HEK293 (cell line): Measurements from ENCODE around the gene ACOT12.

Experiments
- CTCF ChIP-seq: fragments of 450-650 bp; formaldehyde crosslinking; IDR thresholded peaks from 2 replicates; pipeline ENCODE4 v1.5.1; 2016; ENCODE audit warnings: missing biosample characterization, missing genetic modification characterization
- HOXA7 ChIP-seq: sonication (generic); formaldehyde crosslinking; IDR thresholded peaks from 2 replicates; pipeline ENCODE4 v1.8.1; 2022; ENCODE audit warnings: missing genetic modification reagents, borderline replicate concordance
- REST ChIP-seq: fragments of 450-650 bp; formaldehyde crosslinking; IDR thresholded peaks from 2 replicates; pipeline ENCODE4 v1.5.1; 2016; ENCODE audit warnings: missing biosample characterization, missing genetic modification characterization
- ZBTB1 ChIP-seq: fragments of 450-650 bp; formaldehyde crosslinking; IDR thresholded peaks from 2 replicates; pipeline ENCODE4 v1.5.1; 2016; ENCODE audit warnings: missing biosample characterization, missing genetic modification characterization
- ZNF223 ChIP-seq: fragments of 450-650 bp; formaldehyde crosslinking; IDR thresholded peaks from 2 replicates; pipeline ENCODE4 v1.5.1; 2016; ENCODE audit warnings: missing biosample characterization, missing genetic modification characterization
- ZNF274 ChIP-seq, 2 experiments: fragments of 200-500 bp in 1 of 2; fragments of 450-650 bp in 1 of 2; sonication (Bioruptor generic) in 1 of 2; formaldehyde crosslinking in 1 of 2; IDR thresholded peaks; 2 replicates each; pipeline versions ENCODE4 v1.5.1 to v1.6.1; 2014 to 2016; ENCODE audit warnings: borderline replicate concordance in 1 of 2, inconsistent platforms in 1 of 2, low read length in 1 of 2, missing biosample characterization in 1 of 2, missing genetic modification characterization in 1 of 2
- ZNF416 ChIP-seq: fragments of 450-650 bp; formaldehyde crosslinking; IDR thresholded peaks from 2 replicates; pipeline ENCODE4 v1.5.1; 2016; ENCODE audit warnings: missing biosample characterization, missing genetic modification characterization
- ZNF580 ChIP-seq: fragments of 450-650 bp; formaldehyde crosslinking; IDR thresholded peaks from 2 replicates; pipeline ENCODE4 v1.5.1; 2016; ENCODE audit warnings: missing biosample characterization, missing genetic modification characterization
- ZNF610 ChIP-seq: fragments of 450-650 bp; formaldehyde crosslinking; IDR thresholded peaks from 2 replicates; pipeline ENCODE4 v1.5.1; 2016; ENCODE audit warnings: missing biosample characterization, missing genetic modification characterization, borderline replicate concordance
- ZNF76 ChIP-seq: fragments of 450-650 bp; formaldehyde crosslinking; IDR thresholded peaks from 2 replicates; pipeline ENCODE4; 2016; ENCODE audit warnings: low read depth, missing biosample characterization, missing genetic modification characterization, borderline replicate concordance

GRCh38 chr5:81402192-81402930, 8.4 kb upstream of the ACOT12 start:
- no peak for TF ChIP-seq ZNF610 (tag by site-specific recombination)
- TF ChIP-seq CTCF (tag by site-specific recombination) = no peak
- no peak for TF ChIP-seq HOXA7 (CRISPR knock-in tag)
- no peak for TF ChIP-seq REST (tag by site-specific recombination)
- TF ChIP-seq ZNF223 (tag by site-specific recombination) = no peak
- no peak for TF ChIP-seq ZNF76 (tag by site-specific recombination)
- no peak for TF ChIP-seq ZNF416
- TF ChIP-seq ZNF274 (IDR thresholded peaks at IDR 0.05; ENCODE audit: low read length) = no peak
- no peak for TF ChIP-seq ZNF274 (tag by site-specific recombination; IDR thresholded peaks at IDR 0.05; ENCODE audit: borderline replicate concordance)
- TF ChIP-seq ZNF580 (tag by site-specific recombination) = no peak
- TF ChIP-seq ZBTB1 = no peak
